GM21528 (cell line): ENCODE results near the gene SLC35E4.
"Not testable (repeated sequence)": the region's sequence is repeated elsewhere in the genome, so short reads cannot be mapped to it uniquely, and the experiment has no call there.

ENCODE experiments used
- ATAC-seq: cut with Tn5 transposase; IDR thresholded peaks from one replicate; pipeline ENCODE4 v1.9.1; 2021; ENCODE audit warnings: mild to moderate bottlenecking, moderate library complexity; ENCODE audit not compliant: unreplicated experiment, low FRiP score

Gene SLC35E4

GRCh38 chr22:30648825-30649224 lies 13.2 kb downstream of the SLC35E4 start:
- no peak for ATAC-seq

GRCh38 chr22:30649430-30650007 lies 13.9 kb downstream of the SLC35E4 start:
- ATAC-seq: no peak

- ATAC-seq: no peak
Observed at GRCh38 chr22:30650508-30651116, 15.0 kb downstream of the SLC35E4 start.

- no peak for ATAC-seq
Observed at GRCh38 chr22:30652852-30653251, 17.3 kb downstream of the SLC35E4 start.

- ATAC-seq: no peak
Observed at GRCh38 chr22:30654361-30654760, 18.8 kb downstream of the SLC35E4 start.

GRCh38 chr22:30655532-30655931 lies 20.0 kb downstream of the SLC35E4 start:
- ATAC-seq: no peak

GRCh38 chr22:30662040-30662439 lies 26.5 kb downstream of the SLC35E4 start:
- ATAC-seq: no peak

GRCh38 chr22:30664798-30665197 lies 29.2 kb downstream of the SLC35E4 start:
- ATAC-seq: no peak

GRCh38 chr22:30665266-30665665 lies 29.7 kb downstream of the SLC35E4 start:
- no peak for ATAC-seq

GRCh38 chr22:30665786-30666185 lies 30.2 kb downstream of the SLC35E4 start:
- no peak for ATAC-seq

- ATAC-seq: peak; percentile 10
Observed at GRCh38 chr22:30667107-30667493, 31.5 kb downstream of the SLC35E4 start.

- ATAC-seq: peak; percentile 82
Observed at GRCh38 chr22:30667494-30668385, 32.2 kb downstream of the SLC35E4 start, which contains the start of gene DUSP18. DUSP18 (minus strand) TSS chr22:30667875; CDS start chr22:30664003, 3,872 bp downstream.

GRCh38 chr22:30668386-30668710 lies 32.8 kb downstream of the SLC35E4 start:
- no peak for ATAC-seq

GRCh38 chr22:30671071-30671470 lies 35.5 kb downstream of the SLC35E4 start:
- no peak for ATAC-seq

- ATAC-seq: no peak
Observed at GRCh38 chr22:30673136-30673535, 37.6 kb downstream of the SLC35E4 start.

GRCh38 chr22:30674482-30674881 lies 38.9 kb downstream of the SLC35E4 start:
- ATAC-seq: no peak

GRCh38 chr22:30675436-30675835 lies 39.9 kb downstream of the SLC35E4 start:
- ATAC-seq: no peak

GRCh38 chr22:30676565-30676964 lies 41.0 kb downstream of the SLC35E4 start:
- ATAC-seq: not testable (repeated sequence)

- ATAC-seq: not testable (repeated sequence)
Observed at GRCh38 chr22:30679895-30680690, 44.5 kb downstream of the SLC35E4 start.

GRCh38 chr22:30680991-30681770 lies 45.6 kb downstream of the SLC35E4 start:
- no peak for ATAC-seq
